Measurements from ENCODE around the gene PPP6R1. TPM values are rescaled to one million over a fixed set of nuclear protein-coding genes. Genes with fewer than 3 reads are reported as not detected.

The PPP6R1 gene
- total RNA-seq, 2 donors from 2014 or later: 74.8 to 79.9 TPM

DNA sequence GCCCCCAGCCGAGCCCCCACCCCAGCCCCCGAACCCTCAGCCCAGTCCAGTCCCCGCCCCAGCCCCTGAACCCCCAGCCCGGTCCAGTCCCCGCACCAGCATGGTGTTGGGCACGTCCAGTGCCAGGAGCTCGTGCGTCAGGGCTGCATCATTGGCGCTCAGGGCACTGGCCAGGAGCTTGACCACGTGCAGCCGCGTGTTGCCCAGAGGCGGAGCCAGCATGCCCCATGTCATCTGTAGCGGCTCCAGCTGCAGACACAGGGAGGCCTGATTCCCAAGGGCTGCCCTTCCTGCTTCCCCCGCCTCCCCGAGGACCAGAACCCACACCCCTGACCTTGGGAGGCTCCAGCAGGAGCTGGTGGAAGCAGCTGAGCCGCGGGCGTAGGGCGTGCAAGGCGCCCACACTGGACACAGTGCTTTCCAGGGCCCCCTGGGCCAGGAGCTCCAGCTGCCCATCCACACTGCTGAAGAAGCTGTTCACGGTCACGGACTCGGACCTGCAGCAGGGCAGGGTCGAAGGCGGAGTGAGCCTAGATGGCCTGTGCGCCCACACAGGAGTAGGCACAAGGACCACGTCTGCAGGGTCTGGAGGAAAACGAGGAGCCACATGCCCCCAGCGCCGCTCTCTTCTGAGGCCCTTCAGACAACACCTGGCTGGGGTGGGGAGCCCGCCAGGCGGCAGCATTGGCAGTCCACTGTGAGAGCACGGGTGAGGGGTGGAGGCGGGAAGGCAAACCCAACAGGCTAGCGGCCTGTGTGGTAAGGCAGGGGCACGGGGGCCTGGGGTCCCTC, 17.5 kb downstream of the PPP6R1 start:
- Mint-ChIP-seq H3K27ac (no peak overlapping the region), H3K36me3 (ENCODE audit: low read depth) (peaks cover 60% of the 10 kb centered on the region), H3K27me3 (ENCODE audit: insufficient read depth) (no peaks in the 10 kb centered on the region), H3K9me3 (no peaks in the 10 kb centered on the region), H3K4me3 (no peak overlapping the region), H3K4me1 (no peaks in the 10 kb centered on the region)
- no peaks in the 10 kb centered on the region for H3K27me3 ChIP-seq (ENCODE audit: control insufficient read depth, insufficient read depth, low read length, poor library complexity, severe bottlenecking)
- no peaks in the 10 kb centered on the region for H3K4me1 ChIP-seq (ENCODE audit: control insufficient read depth, insufficient read depth, low read length)
- H3K9ac ChIP-seq (ENCODE audit: extremely low read depth, low read length, poor library complexity, severe bottlenecking): no peak overlapping the region
- WGBS, 2 experiments (ENCODE audit: insufficient coverage in 1 of 2, insufficient read length in 1 of 2): 95 to 99% methylated on average over 25 to 37 of the region's 37 CpGs
- H3K4me3 ChIP-seq (ENCODE audit: low read length): no peak overlapping the region
- H3K9me3 ChIP-seq (ENCODE audit: control insufficient read depth, low read length): no peaks in the 10 kb centered on the region
- DNase-seq: peak; percentile 35
- H3K27ac ChIP-seq (ENCODE audit: low read depth, low read length): no peak overlapping the region
- H3K36me3 ChIP-seq (ENCODE audit: control insufficient read depth, insufficient read depth, low read length): peaks cover 55% of the 10 kb centered on the region
- TF ChIP-seq, protein P1, sequence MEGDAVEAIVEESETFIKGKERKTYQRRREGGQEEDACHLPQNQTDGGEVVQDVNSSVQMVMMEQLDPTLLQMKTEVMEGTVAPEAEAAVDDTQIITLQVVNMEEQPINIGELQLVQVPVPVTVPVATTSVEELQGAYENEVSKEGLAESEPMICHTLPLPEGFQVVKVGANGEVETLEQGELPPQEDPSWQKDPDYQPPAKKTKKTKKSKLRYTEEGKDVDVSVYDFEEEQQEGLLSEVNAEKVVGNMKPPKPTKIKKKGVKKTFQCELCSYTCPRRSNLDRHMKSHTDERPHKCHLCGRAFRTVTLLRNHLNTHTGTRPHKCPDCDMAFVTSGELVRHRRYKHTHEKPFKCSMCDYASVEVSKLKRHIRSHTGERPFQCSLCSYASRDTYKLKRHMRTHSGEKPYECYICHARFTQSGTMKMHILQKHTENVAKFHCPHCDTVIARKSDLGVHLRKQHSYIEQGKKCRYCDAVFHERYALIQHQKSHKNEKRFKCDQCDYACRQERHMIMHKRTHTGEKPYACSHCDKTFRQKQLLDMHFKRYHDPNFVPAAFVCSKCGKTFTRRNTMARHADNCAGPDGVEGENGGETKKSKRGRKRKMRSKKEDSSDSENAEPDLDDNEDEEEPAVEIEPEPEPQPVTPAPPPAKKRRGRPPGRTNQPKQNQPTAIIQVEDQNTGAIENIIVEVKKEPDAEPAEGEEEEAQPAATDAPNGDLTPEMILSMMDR (conservative IDR thresholded peaks at IDR 0.05): no peak

DNA sequence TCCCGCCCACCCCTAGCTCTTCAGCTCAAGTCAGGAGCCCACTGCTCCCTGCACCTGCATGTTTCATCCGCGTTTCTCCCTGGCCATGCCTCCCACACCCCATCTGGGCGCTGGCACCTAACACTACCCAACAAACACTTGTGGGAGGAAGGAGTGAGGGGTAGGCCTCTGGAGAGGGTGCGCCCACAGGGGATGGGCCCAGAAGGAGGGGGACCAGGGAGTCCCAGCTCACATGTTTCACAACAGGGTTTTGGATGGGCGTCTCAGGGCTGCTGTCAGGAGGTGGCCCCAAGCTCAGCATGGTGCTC, 18.1 kb downstream of the PPP6R1 start:
- H3K9me3 ChIP-seq (ENCODE audit: control insufficient read depth, low read length): no peaks in the 10 kb centered on the region
- H3K36me3 ChIP-seq (ENCODE audit: control insufficient read depth, insufficient read depth, low read length): peaks cover 62% of the 10 kb centered on the region
- no peak overlapping the region for H3K4me3 ChIP-seq (ENCODE audit: low read length)
- WGBS, 2 experiments (ENCODE audit: insufficient coverage in 1 of 2, insufficient read length in 1 of 2): 99 to 100% methylated on average over 1 to 5 of the region's 6 CpGs
- no peaks in the 10 kb centered on the region for H3K27me3 ChIP-seq (ENCODE audit: control insufficient read depth, insufficient read depth, low read length, poor library complexity, severe bottlenecking)
- no peak for DNase-seq
- Mint-ChIP-seq H3K9me3 (no peaks in the 10 kb centered on the region), H3K4me3 (no peak overlapping the region), H3K27me3 (ENCODE audit: insufficient read depth) (no peaks in the 10 kb centered on the region), H3K27ac (no peak overlapping the region), H3K4me1 (no peaks in the 10 kb centered on the region), H3K36me3 (ENCODE audit: low read depth) (peaks cover 62% of the 10 kb centered on the region)
- no peak overlapping the region for H3K27ac ChIP-seq (ENCODE audit: low read depth, low read length)
- no peaks in the 10 kb centered on the region for H3K4me1 ChIP-seq (ENCODE audit: control insufficient read depth, insufficient read depth, low read length)
- TF ChIP-seq, protein P1 (conservative IDR thresholded peaks at IDR 0.05): no peak
- no peak overlapping the region for H3K9ac ChIP-seq (ENCODE audit: extremely low read depth, low read length, poor library complexity, severe bottlenecking)

DNA sequence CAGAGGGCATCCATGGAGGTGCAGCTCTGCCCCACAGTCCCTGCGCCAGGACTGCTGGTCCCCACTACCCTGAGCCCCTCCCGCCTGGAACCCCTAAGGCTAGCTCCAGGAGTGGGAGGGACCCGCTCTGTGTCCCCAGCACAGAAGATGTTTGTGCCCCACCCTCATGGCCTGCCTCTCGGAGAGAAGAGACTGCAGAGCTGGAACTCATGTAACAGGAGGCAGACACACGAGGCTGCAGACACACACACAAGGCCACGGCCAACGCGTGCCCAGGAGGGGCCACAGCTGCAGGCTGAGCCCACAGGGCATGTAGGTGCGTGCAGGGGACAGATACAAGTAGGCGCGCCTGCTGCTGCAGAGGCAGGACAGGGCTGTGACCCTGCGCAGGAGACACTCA, 19.8 kb downstream of the PPP6R1 start:
- WGBS, 2 experiments (ENCODE audit: insufficient coverage in 1 of 2, insufficient read length in 1 of 2): 97 to 98% methylated on average over 7 to 12 of the region's 12 CpGs
- no peak overlapping the region for H3K27ac Mint-ChIP-seq

More for the DNA sequence above, 19.8 kb downstream of the PPP6R1 start:
- Mint-ChIP-seq H3K36me3 (ENCODE audit: low read depth) (peaks cover 68% of the 10 kb centered on the region), H3K27me3 (ENCODE audit: insufficient read depth) (no peaks in the 10 kb centered on the region), H3K4me1 (no peaks in the 10 kb centered on the region), H3K9me3 (no peaks in the 10 kb centered on the region), H3K4me3 (no peak overlapping the region)
- Histone ChIP-seq H3K27ac (ENCODE audit: low read depth, low read length) (no peak overlapping the region), H3K9ac (ENCODE audit: extremely low read depth, low read length, poor library complexity, severe bottlenecking) (no peak overlapping the region), H3K4me1 (ENCODE audit: control insufficient read depth, insufficient read depth, low read length) (no peaks in the 10 kb centered on the region), H3K27me3 (ENCODE audit: control insufficient read depth, insufficient read depth, low read length, poor library complexity, severe bottlenecking) (no peaks in the 10 kb centered on the region), H3K4me3 (ENCODE audit: low read length) (no peak overlapping the region), H3K9me3 (ENCODE audit: control insufficient read depth, low read length) (no peaks in the 10 kb centered on the region), H3K36me3 (ENCODE audit: control insufficient read depth, insufficient read depth, low read length) (peaks cover 60% of the 10 kb centered on the region)
- DNase-seq: no peak
- TF ChIP-seq, protein P1 (conservative IDR thresholded peaks at IDR 0.05): no peak
